H1 (cell line): ENCODE measurements around the gene SLC43A2.

Experiments used
- CHD2 ChIP-seq: IDR thresholded peaks from 2 replicates; pipeline ENCODE4 v1.6.1; 2012; ENCODE audit warnings: low read length, improper control_type of control experiment
- CHD7 ChIP-seq: fragments of 300-600 bp; sonication (generic); IDR thresholded peaks from 2 replicates; pipeline ENCODE4 v1.7.1; 2012; ENCODE audit warnings: low read length, moderate library complexity, mild to moderate bottlenecking, inconsistent platforms; ENCODE audit not compliant: insufficient replicate concordance
- TF ChIP-seq, protein P1 (sequence below): IDR thresholded peaks from 2 replicates; pipeline ENCODE4 v1.6.1; 2012; ENCODE audit warnings: inconsistent platforms

- TF ChIP-seq CHD2 (no peak), CHD7 (no peak)
- TF ChIP-seq, protein P1, sequence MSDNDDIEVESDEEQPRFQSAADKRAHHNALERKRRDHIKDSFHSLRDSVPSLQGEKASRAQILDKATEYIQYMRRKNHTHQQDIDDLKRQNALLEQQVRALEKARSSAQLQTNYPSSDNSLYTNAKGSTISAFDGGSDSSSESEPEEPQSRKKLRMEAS: no peak
Observed at GRCh38 chr17:1546292-1546922, 82.2 kb downstream of the SLC43A2 start.
